Fibroblast of villous mesenchyme (primary cell): Measurements from ENCODE around the gene CAPN11. TPM values are rescaled to one million over a fixed set of nuclear protein-coding genes. Genes with fewer than 3 reads are reported as not detected.
A peak's percentile ranks its signal among the peaks of the same experiment; 100 is the strongest.

ENCODE experiments used
- DNase-seq: peaks from one replicate; pipeline ENCODE4 v3.0.0-alpha.2; 2010; ENCODE audit warnings: low read depth
- H3K4me3 ChIP-seq: 2 replicates; pipeline ENCODE4 v1.5.1; 2011; ENCODE audit warnings: low read depth, mild to moderate bottlenecking, low read length
- CTCF ChIP-seq: IDR thresholded peaks from 2 replicates; pipeline ENCODE4 v1.5.1; 2012; ENCODE audit warnings: low read depth, mild to moderate bottlenecking, low read length; ENCODE audit not compliant: insufficient read depth
- total RNA-seq: library from RNA; depleted of rRNA; stranded (reverse); fragments of >200 nt; gene quantifications from 2 replicates; pipeline ENCODE4 v1.2.3, GENCODE V29; 2012

The CAPN11 gene
- total RNA-seq, 1 donor: not detected

- H3K4me3 ChIP-seq: no peak overlapping the region
- DNase-seq: no peak
- TF ChIP-seq CTCF: no peak
Measured at GRCh38 chr6:44148306-44148705, 10.3 kb upstream of the CAPN11 start.

- no peak for TF ChIP-seq CTCF
- H3K4me3 ChIP-seq: no peak overlapping the region
- no peak for DNase-seq
Measured at GRCh38 chr6:44149369-44150012, 9.1 kb upstream of the CAPN11 start.

- no peak for TF ChIP-seq CTCF
- no peak for DNase-seq
- no peak overlapping the region for H3K4me3 ChIP-seq
Measured at GRCh38 chr6:44150317-44150917, 8.2 kb upstream of the CAPN11 start.

GRCh38 chr6:44151348-44152108 lies 7.1 kb upstream of the CAPN11 start:
- peak; percentile 96 for TF ChIP-seq CTCF
- no peak overlapping the region for H3K4me3 ChIP-seq
- peak; percentile 58 for DNase-seq

DNA sequence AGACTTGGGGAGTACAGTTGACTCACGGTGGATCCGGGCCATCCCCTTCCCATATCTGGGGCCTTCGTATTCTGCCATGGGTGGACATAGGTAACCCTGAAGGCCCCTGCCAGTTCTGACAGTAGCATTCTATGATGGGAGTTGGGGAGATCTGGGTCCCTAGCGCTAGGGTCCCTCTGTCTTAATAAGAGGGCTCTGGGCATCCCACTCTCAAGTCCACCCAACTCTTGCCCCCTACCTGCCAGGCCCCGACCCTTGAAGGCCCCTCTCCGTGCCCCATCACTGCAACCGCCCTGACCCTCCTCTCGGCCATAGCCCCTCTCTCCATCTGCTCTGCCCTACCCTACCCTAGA lies 6.5 kb upstream of the CAPN11 start:
- DNase-seq: no peak
- H3K4me3 ChIP-seq: no peak overlapping the region

GRCh38 chr6:44152533-44152932 lies 6.1 kb upstream of the CAPN11 start:
- DNase-seq: no peak
- TF ChIP-seq CTCF: no peak

More for the DNA sequence above, 6.5 kb upstream of the CAPN11 start:
- no peak for TF ChIP-seq CTCF

GRCh38 chr6:44154067-44154466 lies 4.6 kb upstream of the CAPN11 start:
- no peak for DNase-seq
- H3K4me3 ChIP-seq: no peak overlapping the region
- TF ChIP-seq CTCF: no peak

More at GRCh38 chr6:44152533-44152932, 6.1 kb upstream of the CAPN11 start:
- no peak overlapping the region for H3K4me3 ChIP-seq
